NCI-H128 (cell line): ENCODE data around the gene PLXNB2.

Experiments
- DNase-seq: peaks from one replicate; lab custom pipeline; 2025; ENCODE audit not compliant: unreplicated experiment; lab: John Stamatoyannopoulos, UW

Gene PLXNB2

DNA sequence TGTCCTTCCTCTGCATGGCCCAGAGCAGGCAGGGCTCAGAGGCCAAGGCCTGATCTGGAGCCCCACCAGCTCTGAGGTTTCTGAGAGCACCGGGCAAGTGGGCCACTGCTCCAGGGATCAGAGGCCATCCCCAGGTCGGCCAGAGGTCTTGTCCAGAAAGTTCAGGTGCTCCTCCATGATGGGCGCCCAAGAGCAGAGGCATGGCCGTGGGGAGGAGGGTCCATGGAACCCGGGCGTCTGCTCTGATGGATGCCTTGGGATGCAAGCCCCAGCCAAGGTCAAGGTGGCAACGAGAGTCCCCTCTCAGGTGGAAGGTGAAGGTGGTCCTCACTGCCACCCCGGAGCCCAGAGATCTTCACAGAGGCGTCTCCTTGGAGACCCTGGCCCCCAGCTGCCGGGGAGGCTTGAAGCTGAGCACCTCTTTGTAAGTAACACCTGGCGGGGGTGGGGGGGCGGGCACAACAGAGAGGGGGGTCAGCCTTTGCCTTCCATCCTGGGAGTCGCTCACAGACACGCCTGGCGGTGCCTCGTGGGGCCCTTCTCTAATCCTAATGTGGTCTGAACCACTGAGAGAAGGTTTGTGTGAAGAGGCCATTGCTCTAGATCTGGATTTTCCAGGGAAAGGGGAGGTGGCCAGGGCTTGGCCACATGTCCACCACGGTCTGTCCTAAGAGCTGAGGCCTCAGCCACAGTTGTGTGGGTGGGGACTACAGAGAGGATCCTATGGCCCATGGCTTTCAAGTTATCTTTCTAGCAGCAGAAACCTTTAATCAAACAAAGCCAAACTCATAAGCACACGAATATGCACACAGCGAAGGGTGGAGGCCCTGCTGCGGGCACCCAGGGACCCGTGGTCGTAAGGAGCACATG, 54.2 kb downstream of the PLXNB2 start:
- DNase-seq: no peak

GRCh38 chr22:50252082-50253045, 55.1 kb downstream of the PLXNB2 start:
- DNase-seq: no peak

- no peak for DNase-seq
Measured at GRCh38 chr22:50251477-50252081, 55.9 kb downstream of the PLXNB2 start.

GRCh38 chr22:50250555-50251476, 56.6 kb downstream of the PLXNB2 start, which contains the start of gene HDAC10:
Gene HDAC10, minus strand, starts transcription at chr22:50251265. Its CDS starts 233 bp downstream, at chr22:50251032.
- peak; percentile 37 for DNase-seq

- no peak for DNase-seq
Measured at GRCh38 chr22:50250249-50250554, 57.2 kb downstream of the PLXNB2 start.

DNA sequence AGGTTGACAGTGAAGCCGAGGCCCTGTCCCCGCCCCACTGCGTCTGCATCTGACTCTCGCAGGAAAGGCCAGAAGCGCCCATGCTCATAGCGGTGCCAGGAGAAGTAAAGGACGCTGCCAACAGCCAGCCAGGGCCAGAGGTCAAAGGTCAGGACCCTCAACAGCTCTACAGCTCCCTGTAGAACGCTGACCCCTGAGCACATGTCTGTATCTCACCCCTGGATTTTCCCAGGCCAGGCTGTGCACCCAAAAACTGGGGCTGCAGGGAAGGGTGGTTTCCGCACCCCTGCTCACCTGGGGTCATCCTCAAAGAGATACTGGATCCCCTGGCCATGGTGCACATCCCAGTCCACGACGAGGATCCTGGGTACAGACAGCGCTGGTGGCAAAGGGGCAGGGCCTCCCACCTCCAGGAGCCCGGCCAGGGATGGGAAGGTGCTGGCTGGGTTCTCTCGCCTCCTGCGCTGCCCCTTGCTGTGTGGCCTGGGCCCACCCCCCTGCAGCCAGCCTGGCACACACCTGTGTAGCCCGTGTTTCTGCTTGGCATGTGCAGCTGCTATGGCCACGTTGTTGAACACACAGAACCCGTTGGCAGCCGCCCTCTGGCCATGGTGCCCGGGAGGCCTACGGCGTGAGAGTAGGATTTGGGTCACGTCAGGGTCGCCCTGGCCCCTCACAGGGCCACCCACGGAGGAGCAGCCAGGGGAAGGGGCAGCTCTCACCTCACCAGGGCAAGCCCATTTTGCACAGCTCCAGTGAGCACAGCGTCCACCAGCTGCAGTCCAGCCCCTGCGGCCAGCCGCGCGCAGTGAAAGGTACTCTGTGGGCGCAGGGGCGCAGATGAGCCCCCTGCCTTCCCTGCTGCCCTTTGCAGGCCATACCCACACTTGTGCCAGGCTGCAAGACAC, 57.9 kb downstream of the PLXNB2 start:
- DNase-seq: no peak

- DNase-seq: no peak
Measured at GRCh38 chr22:50248196-50249081, 59.0 kb downstream of the PLXNB2 start.

DNA sequence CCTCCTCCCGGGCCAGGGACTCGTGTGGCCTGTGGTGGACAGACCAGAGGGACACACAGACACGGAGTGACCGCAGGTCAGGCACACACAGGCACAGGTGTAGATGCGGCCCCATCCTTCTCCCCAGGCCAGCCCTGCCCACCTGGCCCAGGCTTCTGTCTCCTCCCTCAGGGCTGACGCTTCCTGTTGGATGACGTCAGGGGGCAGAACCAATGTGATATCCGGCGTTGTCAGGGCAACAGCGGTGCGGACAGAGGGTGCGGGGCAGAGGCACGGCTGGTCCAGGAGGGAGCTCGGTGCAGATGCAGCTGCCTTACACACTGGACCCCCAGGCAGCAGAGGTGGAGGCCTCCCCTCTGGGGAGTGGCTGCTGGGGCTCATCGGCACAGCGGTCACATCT, 59.7 kb downstream of the PLXNB2 start:
- no peak for DNase-seq

DNA sequence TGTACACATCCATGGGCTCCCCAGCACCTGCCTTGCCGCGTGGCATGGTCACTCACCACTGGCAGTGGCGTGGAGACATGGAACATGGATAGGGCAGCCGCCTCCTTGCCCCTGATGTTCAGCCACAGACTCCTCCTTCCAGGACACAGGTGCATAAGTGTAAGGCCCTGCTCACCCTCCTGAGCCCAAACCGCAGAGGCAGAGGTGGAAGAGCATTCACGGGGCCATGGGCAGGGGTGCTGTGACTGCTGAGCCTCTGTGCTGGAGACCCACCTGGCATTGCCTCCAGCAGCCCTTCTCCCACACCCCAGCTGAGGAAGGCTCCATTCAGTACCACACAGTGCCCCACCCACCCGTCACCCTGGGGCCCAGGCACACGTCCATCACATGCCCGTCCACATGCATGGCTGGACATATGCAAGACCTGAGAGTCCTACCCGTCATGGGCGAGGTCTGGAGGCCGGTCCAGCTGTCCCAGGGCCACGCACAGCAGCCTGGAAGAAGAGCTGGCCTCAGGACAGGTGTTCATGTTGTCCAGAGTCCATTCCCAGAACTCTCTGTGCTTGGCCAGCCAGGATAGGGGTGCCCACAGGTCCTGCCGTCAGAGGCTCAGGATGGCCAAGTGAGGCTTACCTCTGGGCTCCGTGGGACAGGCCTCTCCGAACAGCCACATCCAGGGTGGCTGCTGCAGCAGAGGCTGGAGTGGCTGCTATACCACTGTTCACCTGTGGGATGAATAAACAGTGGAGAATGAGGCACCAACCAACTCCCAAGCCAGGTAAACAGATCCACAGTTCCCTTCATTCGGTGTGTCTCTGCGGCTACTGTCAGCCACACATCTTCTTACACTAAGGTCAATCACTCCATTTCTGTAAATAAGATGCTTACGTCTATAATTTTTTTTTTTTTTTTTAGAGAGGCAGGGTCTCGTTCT, 60.9 kb downstream of the PLXNB2 start:
- no peak for DNase-seq

DNA sequence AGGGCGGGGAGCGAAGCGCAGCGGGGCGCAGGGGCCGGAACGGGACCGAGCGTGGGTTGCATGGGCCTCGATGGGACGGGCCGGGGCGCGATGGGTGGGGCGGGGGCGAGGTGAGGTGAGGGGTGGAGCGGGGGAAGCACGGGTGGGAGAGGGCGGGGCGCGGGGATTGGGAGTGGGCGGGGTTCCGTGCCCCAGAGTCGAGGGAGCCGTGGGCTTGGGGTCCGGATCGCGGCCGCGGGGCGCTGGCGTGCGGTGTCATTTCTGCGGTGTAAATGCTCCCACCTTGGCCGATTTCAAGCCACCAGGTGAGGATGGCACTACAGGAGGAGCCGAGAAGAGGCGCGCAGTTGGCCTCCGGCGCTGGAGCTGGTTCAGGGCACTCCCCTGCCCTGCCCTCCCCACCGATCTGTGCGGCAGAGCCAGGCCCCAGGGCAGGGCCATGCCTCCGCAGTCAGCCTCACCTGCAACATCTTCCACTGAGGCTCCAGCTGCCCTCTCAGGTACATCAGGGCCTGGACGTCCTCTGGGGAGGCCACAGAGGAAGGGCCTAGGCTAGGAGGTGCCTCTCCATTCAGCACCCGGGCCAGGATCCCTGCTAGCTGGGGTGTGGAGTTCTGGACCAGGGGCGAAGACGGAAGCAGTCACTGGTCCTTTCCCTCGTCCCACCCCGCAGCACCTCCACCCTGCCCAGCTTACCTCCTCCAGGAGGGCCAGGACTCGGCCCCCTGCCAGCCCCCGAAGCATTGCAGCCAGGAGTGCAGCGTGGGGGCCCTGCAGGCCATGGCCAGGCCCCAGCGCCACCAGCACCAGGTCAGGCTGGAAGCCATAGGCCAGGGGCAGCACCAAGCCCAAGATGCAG, 62.0 kb downstream of the PLXNB2 start:
- DNase-seq: no peak

- DNase-seq: peak; percentile 66
Measured at GRCh38 chr22:50244420-50245213, 62.8 kb downstream of the PLXNB2 start, which contains the start of gene TUBGCP6. Gene TUBGCP6, minus strand, starts transcription at chr22:50245023. Its CDS starts 564 bp downstream, at chr22:50244459.

DNA sequence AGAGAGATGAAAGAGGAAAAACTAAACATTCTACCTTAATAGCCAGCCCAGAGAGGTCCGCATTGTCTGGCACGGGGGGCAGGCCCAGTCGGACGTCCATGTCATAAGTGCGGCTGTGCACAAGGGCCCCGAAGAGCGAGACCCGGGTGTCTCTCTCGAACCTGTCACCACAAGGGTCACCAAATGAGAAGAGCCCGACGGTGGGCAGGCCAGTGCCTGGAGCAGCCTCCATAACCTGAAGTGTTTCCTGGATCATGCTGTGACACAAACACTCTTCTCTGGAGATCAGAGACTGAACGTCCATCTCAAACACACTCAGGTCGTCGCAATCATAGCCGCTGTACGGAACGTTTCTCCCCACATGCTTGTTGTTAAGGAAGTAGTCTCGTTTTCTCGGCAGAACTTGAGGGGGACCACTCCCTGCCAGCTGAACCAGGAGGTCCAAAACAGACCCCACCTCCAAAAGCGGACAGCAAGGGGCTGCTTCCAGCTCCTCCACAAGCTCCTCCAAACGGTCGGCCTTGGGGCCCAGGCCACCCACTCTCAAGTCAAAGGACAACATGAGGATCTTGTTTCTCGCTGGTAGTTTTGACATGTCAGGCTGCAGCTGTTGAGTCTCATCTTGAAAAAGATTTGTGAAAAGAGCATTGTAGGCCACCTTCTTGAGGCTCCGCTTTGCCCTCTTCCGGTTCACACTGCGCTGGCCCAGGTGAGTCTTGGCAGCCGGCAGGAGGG, 63.6 kb downstream of the PLXNB2 start:
- DNase-seq: no peak

DNA sequence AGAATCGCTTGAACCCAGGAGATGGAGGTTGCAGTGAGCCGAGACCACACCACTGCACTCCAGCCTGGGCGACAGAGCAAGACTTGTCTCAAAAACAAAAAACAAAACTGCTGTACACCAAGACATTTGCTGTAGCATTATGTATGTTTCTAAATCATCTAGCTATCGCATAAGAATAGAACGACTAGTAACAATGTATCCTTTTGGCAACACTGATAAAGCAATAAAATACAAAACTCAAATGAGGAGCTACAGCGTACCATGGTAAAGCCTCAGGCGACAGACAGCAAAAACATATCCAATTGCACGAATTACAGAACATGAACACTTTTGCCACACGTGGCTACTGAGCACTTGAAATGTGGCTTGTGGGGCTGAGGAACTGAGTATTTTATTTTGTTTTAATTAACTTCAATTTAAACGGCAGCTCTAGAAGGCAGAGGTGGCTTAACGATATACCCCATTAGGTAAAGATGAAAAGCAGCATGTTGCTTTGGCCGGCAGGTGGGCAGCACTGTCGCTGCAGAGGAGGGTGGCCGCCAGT, 65.0 kb downstream of the PLXNB2 start:
- DNase-seq: no peak

- no peak for DNase-seq
Measured at GRCh38 chr22:50238755-50239154, 68.7 kb downstream of the PLXNB2 start.
